HG02763 (cell line): ENCODE measurements around the gene HRK.

Source experiments
- ATAC-seq: cut with Tn5 transposase; IDR thresholded peaks from one replicate; pipeline ENCODE4 v1.9.1; 2021; ENCODE audit warnings: mild to moderate bottlenecking, moderate library complexity; ENCODE audit not compliant: unreplicated experiment

The HRK gene

GRCh38 chr12:116901612-116902011 lies 20.4 kb upstream of the HRK start:
- ATAC-seq, result no peak

GRCh38 chr12:116898669-116899068 lies 17.4 kb upstream of the HRK start:
- no peak for ATAC-seq

- ATAC-seq, result no peak
Observed at GRCh38 chr12:116897476-116897875, 16.2 kb upstream of the HRK start.

- no peak for ATAC-seq
Observed at GRCh38 chr12:116896411-116896924, 15.2 kb upstream of the HRK start.

GRCh38 chr12:116894913-116895312 lies 13.7 kb upstream of the HRK start:
- ATAC-seq, result no peak

GRCh38 chr12:116892349-116893140 lies 11.3 kb upstream of the HRK start:
- no peak for ATAC-seq

- ATAC-seq, result no peak
Observed at GRCh38 chr12:116891019-116891418, 9.8 kb upstream of the HRK start.

GRCh38 chr12:116890330-116890729 lies 9.1 kb upstream of the HRK start:
- no peak for ATAC-seq

- no peak for ATAC-seq
Observed at GRCh38 chr12:116887897-116888296, 6.7 kb upstream of the HRK start.

GRCh38 chr12:116887244-116887643 lies 6.0 kb upstream of the HRK start:
- no peak for ATAC-seq

GRCh38 chr12:116885491-116885890 lies 4.2 kb upstream of the HRK start:
- no peak for ATAC-seq

- ATAC-seq, result no peak
Observed at GRCh38 chr12:116884871-116885270, 3.6 kb upstream of the HRK start.

GRCh38 chr12:116882742-116883141 lies 1.5 kb upstream of the HRK start:
- no peak for ATAC-seq

GRCh38 chr12:116881877-116882507 lies 751 bp upstream of the HRK start:
- no peak for ATAC-seq

- ATAC-seq, result no peak
Observed at GRCh38 chr12:116880817-116881324, 370 bp downstream of the HRK start.

- no peak for ATAC-seq
Observed at GRCh38 chr12:116880213-116880816, 926 bp downstream of the HRK start.

GRCh38 chr12:116879509-116880212 lies 1.6 kb downstream of the HRK start:
- no peak for ATAC-seq

GRCh38 chr12:116878567-116879508 lies 2.4 kb downstream of the HRK start:
- ATAC-seq, result no peak

GRCh38 chr12:116876151-116876869 lies 4.9 kb downstream of the HRK start:
- ATAC-seq, result no peak
